GM19452 (cell line): ENCODE data around the gene APOL3.
"Not testable (repeated sequence)": the region's sequence is repeated elsewhere in the genome, so short reads cannot be mapped to it uniquely, and the experiment has no call there.

ENCODE experiments used
- ATAC-seq: cut with Tn5 transposase; IDR thresholded peaks from one replicate; pipeline ENCODE4 v1.9.1; 2021; ENCODE audit not compliant: unreplicated experiment

Gene APOL3

DNA sequence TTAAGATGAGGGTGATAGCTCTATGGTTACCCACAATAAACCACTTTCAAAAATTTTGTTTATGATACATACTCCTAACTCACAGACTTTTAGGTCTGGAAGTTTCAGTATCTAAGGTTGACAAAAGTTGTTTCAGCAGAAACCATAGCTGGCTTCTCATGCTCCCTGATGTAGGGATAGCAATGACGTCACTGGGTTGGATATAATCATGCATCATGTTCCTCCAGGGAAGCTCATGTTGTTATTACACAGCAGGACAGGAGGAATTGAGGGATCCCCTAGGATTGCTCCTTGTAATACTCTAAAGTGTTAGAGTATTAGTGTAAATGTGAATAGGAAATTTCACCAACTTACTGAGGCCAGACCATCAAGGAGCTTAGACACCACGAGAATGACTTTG, 23.6 kb downstream of the APOL3 start:
- no peak for ATAC-seq

DNA sequence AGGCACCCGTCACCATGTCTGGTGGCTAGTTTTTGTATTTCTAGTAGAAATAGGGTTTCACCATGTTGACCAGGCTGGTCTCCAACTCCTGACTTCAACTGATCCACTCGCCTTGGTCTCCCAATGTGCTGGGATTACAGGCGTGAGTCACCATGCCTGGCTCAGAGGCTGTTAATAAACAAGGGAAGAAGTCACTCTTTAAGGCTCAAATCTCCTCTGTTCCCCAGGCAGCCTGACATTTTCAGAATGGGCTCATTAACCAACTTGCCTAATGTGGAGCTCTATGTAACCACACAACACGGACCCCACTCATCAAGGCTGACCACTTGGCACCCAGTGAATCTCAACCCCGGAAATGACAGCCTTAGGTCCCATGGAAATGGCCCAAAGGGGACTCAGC, 24.1 kb downstream of the APOL3 start:
- ATAC-seq = no peak

DNA sequence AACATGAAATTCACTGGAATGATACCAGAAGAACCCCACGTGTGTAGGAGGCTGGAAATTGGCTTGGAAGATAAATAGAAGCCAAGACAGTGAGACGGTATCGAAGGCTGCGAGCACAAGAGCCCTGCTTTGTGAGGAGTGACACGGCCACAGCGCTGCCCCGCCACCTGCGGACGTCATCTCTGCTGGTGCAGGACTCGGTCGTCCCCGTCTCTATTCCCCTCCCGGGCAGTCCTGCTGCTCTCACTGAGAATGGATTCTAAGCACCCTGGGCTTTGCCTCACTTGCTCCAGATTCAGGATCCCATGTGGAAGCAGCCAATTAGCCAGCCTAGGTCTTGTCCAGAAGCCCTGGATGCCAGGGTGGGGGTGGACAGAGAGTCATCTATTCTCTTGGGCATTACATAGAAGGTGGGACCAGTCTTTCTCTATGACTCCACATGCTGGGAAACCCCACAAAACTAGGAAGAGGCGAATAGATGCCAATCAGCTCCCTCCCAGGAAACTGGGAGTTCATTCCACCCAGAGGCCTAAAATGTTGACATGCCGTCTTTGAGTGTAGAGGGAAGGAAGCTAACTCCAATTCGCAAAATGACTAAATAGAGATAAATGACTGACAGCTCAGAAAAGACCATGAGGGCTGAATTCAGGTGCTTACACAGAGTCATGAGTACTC, 25.1 kb downstream of the APOL3 start:
- ATAC-seq = no peak

DNA sequence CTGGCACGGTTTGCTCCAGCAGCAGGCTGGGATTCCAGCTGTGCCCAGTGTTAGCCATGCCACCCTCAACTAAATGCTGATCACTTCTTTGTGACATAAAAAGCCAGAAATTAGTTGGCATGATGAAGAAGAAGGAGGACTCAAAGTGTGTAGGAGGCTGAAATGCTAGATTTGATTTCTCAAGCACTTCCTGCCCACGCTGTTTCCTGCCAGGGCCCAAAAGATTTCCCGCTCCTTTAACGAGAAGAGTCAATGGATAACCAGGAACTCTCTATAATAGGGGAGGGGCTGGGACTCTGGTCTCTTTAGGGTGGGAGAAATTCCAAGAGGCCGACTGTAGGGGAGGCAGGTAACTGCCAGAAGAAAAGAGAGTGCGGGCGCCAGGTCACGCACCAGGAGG, 26.4 kb downstream of the APOL3 start:
- no peak for ATAC-seq

DNA sequence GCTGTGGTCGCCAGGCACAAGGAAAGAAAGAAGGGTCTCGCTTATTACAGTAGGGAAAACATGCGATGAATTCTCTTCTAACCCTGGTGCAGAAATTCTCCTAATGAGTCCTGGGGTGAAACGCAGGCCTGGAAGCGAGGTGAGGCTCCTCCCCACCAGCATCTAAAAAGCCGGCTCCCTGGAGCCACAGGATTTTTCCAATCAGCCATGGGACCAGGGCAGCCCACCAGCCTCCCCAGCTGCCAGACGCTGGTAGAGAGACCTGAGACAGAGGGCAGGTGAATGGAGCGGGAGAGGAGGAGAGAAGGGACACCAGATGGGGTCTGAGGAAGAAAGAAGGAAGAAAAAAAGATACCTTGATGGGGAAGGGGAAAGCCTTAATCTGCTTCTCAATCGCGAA, 28.6 kb downstream of the APOL3 start:
- no peak for ATAC-seq

DNA sequence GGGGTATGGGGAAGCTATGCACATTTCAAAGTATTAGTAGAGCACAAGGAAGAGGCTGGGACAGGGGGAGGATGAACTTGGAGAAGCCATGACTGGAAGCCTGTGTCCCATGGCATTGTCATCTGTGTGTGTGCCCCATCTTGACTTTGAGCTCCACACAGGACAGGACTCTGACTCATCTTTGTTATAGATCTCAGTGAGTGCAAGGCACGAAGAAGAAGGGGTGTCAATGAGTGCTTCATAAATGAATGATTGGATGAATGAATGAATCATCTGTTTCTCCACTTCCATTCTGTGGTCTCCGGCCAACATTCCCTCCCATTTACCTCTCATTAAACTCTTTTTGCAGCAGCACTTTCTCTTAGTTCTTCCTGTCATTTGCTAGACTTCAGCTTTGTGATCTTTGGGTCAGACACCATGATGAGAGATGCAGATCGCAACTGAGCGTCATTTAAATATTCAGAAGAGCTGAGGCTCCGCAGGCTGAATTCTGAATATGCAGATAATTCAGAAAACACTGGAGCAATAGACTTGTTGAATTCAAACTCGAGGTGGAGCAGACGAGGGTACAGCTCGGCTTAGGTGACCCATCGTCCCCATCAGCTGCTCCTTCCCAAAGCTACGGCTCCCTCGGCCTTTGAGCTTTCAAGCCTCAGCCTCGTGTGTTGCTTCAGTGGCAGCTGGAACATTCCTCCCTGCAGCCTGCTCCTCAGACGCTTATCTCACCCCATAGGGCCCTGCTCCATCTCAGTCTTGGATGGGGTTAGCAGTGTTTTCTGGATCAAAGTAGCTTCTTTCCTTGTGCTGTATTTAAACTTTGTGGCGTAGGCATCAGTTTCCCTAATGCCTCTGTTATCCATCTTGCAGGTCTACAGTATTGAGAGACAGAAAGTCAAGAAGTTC, 30.8 kb downstream of the APOL3 start:
- no peak for ATAC-seq

DNA sequence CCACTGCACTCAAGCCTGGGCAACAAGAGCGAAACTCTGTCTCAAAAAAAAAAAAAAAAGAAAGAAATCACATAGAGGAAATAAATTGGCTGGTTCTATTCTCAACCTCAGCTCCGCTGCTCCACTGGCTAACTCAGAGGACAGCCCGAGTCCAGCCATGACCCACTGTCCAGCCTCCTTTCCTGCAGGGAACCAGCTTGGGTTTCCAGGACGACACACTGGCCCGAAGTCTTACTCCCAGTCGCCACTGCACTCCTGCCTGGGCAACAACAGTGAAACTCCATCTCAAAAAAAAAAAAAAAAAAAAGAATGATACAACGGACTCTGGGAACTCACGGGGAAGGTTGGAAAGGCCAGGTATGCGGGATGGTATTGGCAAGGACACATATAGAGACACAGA, 31.5 kb downstream of the APOL3 start:
- no peak for ATAC-seq

DNA sequence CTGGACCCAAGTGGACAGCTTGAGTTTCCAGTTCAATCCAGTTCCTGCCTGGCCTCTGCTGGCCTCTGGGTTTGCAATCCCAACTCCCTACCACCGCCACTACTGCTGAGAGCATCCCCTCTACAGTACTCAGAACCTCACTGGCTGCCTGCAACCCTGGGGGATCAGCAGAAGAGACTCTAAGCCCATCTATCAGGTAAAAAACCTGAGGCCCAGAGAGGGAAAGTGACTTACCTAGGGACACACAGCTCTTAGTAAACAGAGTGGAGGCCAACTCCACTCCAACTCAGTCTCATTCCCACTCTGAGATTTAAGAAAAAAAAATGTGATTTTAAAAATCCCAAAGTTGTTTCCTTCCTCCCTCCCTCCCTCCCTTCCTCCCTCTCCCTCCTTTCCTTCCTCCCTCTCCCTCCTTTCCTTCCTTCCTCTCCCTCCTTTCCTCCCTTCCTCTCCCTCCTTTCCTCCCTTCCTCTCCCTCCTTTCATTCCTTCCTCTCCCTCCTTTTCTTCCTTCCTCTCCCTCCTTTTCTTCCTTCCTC, 34.5 kb downstream of the APOL3 start:
- ATAC-seq = no peak

DNA sequence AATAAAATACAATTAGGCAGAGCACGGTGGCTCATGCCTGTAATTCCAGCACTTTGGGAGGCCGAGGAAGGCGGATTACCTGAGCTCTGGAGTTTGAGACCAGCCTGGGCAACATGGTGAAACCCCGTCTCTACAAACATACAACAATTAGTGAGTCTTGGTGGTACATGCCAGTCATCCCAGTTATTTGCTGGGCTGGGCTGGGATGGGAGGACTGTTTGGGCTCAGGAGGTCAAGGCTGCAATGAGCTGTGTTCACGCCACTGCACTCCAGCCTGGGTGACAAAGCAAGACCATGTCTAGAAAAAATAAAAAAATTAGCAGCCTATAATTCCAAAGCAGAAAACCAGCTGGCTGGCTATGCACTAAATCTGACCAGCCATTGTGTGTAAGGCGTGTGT, 35.1 kb downstream of the APOL3 start:
- no peak for ATAC-seq

DNA sequence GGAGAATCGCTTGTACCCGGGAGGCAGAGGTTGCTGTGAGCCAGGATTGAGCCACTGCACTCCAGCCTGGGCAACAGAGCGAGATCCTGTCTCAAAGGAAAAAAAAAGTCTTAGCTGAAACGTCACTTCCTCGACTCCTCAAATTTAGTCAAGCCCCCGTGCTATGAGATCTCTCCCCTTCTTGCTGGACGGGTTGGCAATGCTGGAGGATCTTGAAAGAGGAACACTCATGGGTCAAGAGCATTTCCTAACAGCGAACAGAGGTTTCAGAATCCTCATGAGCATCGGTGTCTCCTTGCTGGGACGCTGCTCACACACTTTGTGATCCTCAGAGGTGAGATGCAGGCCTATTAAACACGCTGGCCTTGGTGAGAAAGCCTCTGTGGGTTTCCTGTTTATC, 35.9 kb downstream of the APOL3 start:
- no peak for ATAC-seq

DNA sequence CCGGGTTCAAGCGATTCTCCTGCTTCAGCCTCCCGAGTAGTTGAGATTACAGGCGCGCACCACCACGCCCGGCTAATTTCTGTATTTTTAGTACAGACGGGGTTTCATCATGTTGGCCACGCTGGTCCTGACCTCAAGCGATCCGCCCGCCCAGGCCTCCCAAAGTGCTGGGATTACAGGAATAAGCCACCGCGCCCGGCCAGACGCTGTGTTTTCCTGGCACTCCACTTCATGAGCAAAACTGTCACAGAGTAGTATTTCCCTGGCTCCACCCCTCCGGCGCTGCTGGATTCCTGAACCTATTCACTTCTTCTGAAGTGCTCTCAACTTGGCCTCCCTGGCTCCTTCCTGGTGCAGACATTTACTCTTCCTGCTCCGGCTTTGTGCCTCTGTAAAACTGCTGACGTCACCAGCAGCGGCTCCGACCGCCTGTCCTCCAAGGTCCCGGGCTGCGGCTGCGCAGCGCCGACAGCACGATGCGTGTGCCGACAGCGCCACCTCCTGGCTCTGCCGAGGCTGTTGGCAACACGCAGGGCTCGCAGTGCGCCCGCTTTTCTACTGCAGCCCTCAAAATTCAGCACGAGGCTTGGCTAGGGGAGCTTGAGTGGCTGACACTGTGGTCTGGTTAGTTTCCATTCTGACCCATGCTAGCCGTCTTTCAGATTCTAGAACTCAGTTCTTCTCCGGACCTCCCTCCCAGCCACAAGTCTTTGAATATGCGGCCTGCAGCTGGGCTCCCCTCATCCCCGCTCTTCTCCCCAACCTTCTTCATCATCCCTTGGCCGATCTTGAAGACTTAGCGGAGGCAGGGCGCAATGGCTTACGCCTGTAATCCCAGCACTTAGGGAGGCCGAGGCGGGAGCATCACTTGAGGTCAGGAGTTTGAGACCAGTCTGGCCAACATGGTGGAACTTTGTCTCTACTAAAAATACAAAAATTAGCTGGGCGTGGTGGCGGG, 36.6 kb downstream of the APOL3 start:
- no peak for ATAC-seq

DNA sequence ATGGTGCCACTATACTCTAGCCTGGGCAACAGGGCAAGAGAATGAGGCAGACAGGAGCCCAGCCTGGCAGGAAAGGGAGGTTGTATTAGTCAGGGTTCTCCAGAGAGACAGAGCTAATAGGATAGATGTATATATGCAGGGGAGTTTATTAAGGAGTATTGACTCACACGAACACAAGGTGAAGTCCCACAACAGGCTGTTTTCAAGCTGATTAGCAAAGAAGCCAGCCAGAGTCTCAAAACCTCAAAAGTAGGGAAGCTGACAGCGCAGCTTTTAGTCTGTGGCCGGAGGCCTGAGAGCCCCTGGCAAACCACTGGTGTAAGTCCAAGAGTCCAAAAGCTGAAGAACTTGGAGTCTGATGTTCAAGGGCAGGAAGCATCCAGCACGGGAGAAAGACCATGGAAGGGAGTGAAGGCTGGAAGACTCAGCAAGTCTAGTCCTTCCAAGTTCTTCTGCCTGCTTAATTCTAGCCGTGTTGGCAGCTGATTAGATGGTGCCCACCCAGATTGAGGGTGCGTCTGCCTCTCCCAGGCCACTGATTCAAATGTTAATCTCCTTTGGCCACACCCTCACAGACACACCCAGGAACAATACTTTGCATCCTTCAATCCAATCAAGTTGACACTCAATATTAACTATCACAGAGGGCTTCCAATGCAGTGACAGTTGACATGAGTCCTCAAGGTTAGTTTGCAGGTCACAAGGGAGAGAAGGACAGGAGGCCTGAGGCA, 39.8 kb downstream of the APOL3 start:
- ATAC-seq = not testable (repeated sequence)

DNA sequence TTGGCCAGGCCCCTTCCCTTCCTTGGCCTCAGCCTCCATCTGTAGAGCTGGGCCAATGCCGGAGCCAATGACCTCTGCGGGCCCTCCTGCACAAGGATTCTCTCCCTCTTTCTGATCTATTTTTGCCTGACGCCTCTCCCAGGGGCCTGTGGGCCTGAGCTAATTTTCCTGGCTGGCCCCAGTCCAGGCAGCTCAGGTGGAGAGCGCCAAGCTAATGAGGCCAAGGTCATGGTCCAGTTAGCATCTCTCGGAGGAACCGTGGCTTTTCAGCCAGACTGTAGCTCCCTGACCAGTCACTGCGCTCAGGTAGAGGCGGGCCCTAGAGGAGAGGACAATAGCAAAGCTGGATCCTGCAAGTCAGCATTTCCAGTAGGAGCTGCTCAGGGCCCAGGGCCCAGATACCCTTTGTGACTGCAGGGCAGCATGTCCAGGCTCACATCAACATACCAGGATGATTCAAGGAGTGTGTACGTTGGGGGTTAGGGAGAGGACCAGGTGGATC, 43.5 kb downstream of the APOL3 start:
- ATAC-seq = no peak

DNA sequence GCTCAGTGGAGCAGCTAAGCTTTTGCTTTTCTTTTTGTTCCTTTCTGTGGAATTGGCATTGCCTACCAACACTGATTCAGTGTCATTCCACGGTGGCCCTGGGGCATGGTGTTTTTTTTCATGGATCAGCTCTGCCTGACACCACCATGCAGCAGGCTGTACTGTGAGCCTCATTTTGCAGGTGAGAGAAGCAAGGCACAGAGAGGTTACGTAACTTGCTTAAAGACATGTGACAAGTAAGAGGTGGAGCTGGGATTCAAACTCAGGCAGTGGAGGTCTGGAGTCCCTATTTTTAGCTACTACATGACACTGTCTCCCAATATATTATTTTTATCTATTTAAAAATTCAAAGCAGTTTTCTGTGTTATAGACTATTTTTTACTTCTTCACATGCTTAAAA, 44.4 kb downstream of the APOL3 start:
- no peak for ATAC-seq

DNA sequence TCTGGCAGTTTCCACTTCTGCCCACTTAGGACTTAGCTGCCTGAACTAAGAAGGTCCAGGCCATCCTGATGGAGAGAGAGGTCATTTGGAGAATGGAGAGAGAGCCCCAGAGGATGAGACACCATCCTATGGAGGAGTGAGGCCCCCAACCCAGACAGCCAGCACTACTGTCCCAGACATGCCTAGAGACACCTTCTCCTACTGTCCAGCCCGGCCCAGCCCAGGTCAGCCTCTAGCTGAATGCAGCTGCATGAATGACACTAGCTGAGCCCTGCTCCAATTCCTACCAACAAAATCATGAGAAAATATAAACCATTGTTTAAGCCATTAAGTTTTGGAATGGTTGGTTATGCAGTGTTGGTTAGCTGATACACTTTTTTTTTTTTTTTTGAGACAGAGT, 47.4 kb downstream of the APOL3 start:
- ATAC-seq = no peak

DNA sequence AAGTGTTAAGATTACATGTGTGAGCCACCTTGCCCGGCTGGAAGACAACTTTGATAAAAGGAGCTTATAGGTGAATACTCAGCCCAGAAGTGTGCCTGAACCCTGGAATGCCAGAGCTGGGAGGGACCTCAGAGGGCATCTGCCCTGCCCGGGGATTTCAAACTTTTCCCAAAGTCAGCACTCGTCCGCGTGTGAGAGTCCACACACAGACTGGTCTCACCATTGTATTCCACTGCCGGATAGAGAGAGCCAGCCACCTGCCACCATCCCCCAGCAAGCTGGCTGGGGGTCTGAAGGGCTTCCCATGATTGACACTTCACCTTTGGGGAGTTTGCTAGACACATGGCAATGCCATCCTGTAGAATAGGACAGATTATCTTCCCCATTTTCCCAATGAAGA, 49.2 kb downstream of the APOL3 start:
- ATAC-seq = no peak

DNA sequence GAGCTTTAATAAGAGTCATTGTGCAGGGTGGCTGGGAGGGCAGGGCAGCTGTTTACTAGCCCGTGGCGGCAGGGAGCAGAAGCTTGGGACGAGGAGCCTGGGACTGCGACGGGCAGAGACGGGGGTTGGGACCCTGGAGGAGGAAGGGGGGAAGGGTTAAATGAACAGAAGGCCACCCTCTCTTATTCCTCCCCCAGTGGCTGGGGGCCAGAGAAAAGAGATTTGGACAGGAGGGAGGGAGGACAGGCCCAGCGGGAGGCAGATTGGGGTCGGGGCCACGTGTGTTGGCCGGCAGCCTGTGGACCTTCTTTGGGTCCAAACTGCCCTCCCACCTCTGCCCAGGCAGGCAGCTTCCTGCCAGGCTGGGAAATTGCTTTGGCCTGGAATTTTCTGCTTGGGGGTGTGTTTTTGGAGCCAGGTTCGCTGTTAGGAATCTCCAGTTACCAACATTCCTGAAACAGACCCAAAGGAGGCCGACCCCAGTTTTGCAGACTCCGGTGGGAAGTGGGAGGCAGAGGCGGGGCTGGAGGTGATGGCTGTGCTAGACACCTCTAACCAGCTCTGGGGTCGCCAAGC, 50.2 kb downstream of the APOL3 start:
- ATAC-seq = no peak

DNA sequence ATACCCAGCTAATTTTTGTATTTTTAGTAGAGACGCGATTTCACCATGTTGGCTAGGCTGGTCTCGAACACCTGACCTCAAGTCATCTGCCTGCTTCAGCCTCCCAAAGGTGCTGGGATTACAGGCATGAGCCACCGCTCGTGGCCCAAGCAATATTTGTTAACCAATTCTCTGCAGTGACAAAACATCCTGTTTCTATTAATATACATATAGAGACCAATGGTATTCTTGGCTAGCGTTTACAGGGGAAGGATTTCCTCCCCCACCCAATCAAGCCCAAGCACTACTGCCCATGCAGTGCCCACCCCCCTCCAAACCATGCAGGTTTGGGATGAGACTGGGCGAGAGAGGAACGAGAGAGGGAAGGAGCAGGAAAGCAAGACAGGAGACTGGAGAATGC, 53.1 kb downstream of the APOL3 start:
- ATAC-seq = no peak

DNA sequence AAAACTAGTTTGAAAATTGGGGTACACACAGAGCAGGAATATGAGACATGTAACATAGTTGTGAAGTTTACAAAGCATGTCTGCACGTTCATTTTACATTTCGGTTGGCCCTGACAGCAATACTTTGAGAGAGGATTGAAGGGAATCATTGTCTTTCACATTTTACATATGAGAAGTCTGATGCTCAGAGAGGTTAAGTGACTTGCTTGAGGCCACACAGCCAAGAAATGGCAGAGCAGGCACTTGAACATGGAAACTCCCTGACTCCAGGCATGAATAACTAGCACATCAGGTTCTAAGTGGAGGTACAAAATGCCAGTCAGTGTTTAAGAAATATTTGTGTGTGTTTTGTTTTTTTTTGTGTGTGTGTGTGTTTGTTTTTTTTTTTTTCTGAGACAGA, 53.6 kb downstream of the APOL3 start:
- no peak for ATAC-seq

DNA sequence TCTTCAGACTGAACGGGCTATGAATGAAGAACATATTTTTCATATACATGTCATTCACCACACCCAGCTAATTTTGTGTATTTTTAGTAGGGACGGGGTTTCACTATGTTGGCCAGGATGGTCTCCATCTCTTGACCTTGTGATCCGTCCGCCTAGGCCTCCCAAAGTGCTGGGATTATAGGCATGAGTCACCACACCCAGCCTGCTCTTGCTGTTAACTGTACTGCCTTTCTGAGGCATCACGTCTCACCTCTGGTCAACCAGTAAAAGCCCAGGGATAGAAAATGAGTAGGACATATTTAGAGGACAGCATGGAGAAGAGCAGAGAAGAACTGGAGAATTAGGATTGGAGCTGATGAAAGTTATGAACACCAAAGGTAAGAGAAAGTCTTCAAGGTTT, 55.6 kb downstream of the APOL3 start:
- ATAC-seq = no peak
